Activated naive CD4-positive, alpha-beta T cell treated with anti-CD3 and anti-CD28 coated beads, Interleukin-2, amount 50 U/mL, for 24 hours (primary cell): ENCODE data around the gene EIF4E2.

Experiments used
- H3K27ac Mint-ChIP-seq: one replicate; pipeline ENCODE4 v1.8.0; 2021; ENCODE audit warnings: mild to moderate bottlenecking, mixed read lengths
- H3K27me3 Mint-ChIP-seq: one replicate; pipeline ENCODE4 v1.8.0; 2021; ENCODE audit warnings: mixed read lengths
- H3K36me3 Mint-ChIP-seq: one replicate; pipeline ENCODE4 v1.8.0; 2021; ENCODE audit warnings: mixed read lengths
- H3K4me1 Mint-ChIP-seq: one replicate; pipeline ENCODE4 v1.8.0; 2021; ENCODE audit warnings: mixed read lengths
- H3K4me3 Mint-ChIP-seq: one replicate; pipeline ENCODE4 v1.8.0; 2021; ENCODE audit warnings: mild to moderate bottlenecking, mixed read lengths
- H3K9me3 Mint-ChIP-seq: one replicate; pipeline ENCODE4 v1.8.0; 2021; ENCODE audit warnings: mixed read lengths

Gene EIF4E2

DNA sequence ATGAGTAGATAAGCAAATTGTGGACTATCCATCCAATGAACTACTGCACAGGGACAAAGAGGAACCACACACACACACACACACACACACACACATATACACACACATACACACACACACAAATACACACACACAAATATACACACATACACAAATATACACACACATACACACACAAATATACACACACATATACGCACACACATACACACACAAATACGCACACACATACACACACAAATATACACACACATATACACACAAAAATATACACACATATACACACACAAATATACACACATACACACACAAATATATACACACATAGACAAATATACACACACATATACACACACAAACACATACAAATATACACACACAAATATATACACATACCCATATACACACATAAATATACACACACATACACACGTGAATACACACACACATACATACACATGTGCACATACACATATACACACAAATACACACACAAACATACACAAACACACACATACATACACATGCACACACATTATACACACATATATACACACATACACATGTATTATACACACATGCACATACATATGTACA is 63.1 kb downstream of the EIF4E2 start:
- Mint-ChIP-seq H3K4me3 (no peak overlapping the region), H3K9me3 (no peaks in the 10 kb centered on the region), H3K4me1 (no peaks in the 10 kb centered on the region), H3K36me3 (no peaks in the 10 kb centered on the region), H3K27ac (no peak overlapping the region), H3K27me3 (no peaks in the 10 kb centered on the region)

DNA sequence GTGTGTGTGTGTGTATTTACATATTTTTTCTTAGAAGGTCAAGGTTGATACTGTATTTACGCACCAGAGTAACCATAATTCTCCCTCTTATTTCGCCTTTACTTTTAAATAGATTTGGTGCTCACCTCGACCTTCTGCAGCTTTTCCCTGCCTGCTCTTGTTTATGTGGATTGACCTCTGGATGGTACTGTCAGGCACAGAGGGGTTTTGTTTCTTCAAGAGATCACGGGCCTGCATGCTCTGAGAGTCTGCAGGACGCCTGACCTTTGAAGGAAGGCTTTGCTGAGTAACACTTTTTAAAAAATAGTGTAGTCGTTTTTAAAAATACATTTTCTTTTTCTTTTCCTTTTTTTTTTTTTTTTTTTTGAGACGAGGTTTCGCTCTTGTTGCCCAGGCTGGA is 64.8 kb downstream of the EIF4E2 start:
- H3K4me3 Mint-ChIP-seq, result no peak overlapping the region
- H3K27me3 Mint-ChIP-seq, result no peaks in the 10 kb centered on the region
- no peaks in the 10 kb centered on the region for H3K9me3 Mint-ChIP-seq
- no peak overlapping the region for H3K27ac Mint-ChIP-seq
- no peaks in the 10 kb centered on the region for H3K36me3 Mint-ChIP-seq
- H3K4me1 Mint-ChIP-seq, result no peaks in the 10 kb centered on the region
